Activated CD4-positive, alpha-beta memory T cell treated with anti-CD3 and anti-CD28 coated beads, Interleukin-2, amount 10 ng/mL, durations not matched to agents 7 days and 5 days (primary cell): Measurements from ENCODE around the gene AMPD2. TPM values are rescaled to one million over a fixed set of nuclear protein-coding genes. Genes with fewer than 3 reads are reported as not detected.

ENCODE experiments used
- CTCF ChIA-PET: fragments of 350-600 bp; sonication (Branson Sonifier 250); formaldehyde crosslinking; loops from one replicate; lab custom pipeline; 2021; ENCODE audit warnings: antibody characterized with exemption, inconsistent platforms; lab: Charles Lee
- POLR2A ChIA-PET: fragments of 350-600 bp; sonication (Branson Sonifier 250); formaldehyde crosslinking; loops from one replicate; lab custom pipeline; 2021; ENCODE audit warnings: antibody characterized with exemption; lab: Charles Lee
- DNase-seq: peaks from one replicate; pipeline ENCODE4 v3.0.0-alpha.2; 2020
- H3K27ac Mint-ChIP-seq: one replicate; pipeline ENCODE4 v1.8.0; 2021; ENCODE audit warnings: mild to moderate bottlenecking, mixed read lengths
- H3K27me3 Mint-ChIP-seq: one replicate; pipeline ENCODE4 v1.8.0; 2021; ENCODE audit warnings: mixed read lengths
- H3K36me3 Mint-ChIP-seq: one replicate; pipeline ENCODE4 v1.8.0; 2021; ENCODE audit warnings: low read depth, mixed read lengths
- H3K4me1 Mint-ChIP-seq: one replicate; pipeline ENCODE4 v1.8.0; 2021; ENCODE audit warnings: mixed read lengths
- H3K4me3 Mint-ChIP-seq: one replicate; pipeline ENCODE4 v1.8.0; 2021; ENCODE audit warnings: mild to moderate bottlenecking, mixed read lengths
- H3K9me3 Mint-ChIP-seq: one replicate; pipeline ENCODE4 v1.8.0; 2021; ENCODE audit warnings: mixed read lengths
- total RNA-seq, 2 experiments: library from RNA; stranded (reverse); gene quantifications; one replicate each; pipeline ENCODE4 v1.2.3, GENCODE V29; 2021

AMPD2 gene
- total RNA-seq, 2 experiments from 2014 or later, result 110 to 122 TPM

DNA sequence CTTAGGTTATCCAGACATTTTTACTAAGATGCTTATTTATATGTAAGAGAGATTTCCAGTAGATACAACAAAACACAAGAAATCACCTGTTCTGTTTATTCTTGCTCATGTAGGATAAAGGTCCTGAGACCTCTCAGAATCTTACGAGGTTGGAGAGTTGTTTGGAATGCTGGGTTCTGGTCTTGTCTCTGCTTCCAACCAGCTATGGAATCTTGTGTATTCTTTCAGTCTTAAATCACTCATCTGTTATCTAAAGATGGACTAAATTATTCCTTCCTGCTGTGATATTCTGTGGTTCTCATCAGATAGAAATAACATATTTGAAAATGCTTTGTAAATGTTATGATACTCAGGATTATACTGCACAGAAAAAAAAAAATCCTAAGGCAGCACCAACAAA is 21.5 kb upstream of the AMPD2 start:
- Mint-ChIP-seq H3K36me3 (peaks cover 47% of the 10 kb centered on the region), H3K27ac (no peak overlapping the region), H3K27me3 (no peaks in the 10 kb centered on the region), H3K4me3 (no peak overlapping the region), H3K9me3 (no peaks in the 10 kb centered on the region), H3K4me1 (peaks cover 2% of the 10 kb centered on the region)
- POLR2A ChIA-PET, result no interaction called here
- no peak for DNase-seq
- CTCF ChIA-PET, result interaction anchor here (1.6 to 2.3 kb wide), 2 partner anchors 41 to 52 kb away, joined by 4 to 6 read pairs; no protein-coding TSS in a partner anchor

DNA sequence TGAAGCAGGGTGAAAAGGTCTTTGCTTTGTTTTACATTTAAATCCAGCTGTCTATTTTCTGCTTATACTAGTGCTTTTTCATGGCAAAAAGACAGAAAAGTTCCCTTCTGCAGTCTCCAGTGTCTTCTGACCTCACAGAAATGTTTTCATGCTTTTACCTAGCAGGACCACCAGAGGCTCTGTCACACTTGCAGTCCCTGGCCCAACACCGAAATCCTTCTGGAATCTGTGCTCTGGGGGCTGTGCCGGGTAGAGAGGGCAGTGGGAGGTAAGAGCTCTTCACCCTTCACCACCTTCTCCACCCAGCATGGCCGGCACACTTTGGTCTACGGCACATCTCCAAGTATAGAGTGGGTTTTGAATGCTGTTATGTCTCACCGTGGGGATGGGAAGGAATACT is 21.0 kb upstream of the AMPD2 start:
- Mint-ChIP-seq H3K36me3 (peaks cover 44% of the 10 kb centered on the region), H3K27me3 (no peaks in the 10 kb centered on the region), H3K4me1 (peaks cover 2% of the 10 kb centered on the region), H3K9me3 (no peaks in the 10 kb centered on the region), H3K4me3 (no peak overlapping the region), H3K27ac (no peak overlapping the region)
- no peak for DNase-seq
- ChIA-PET CTCF (interaction anchor here (2.2 to 2.3 kb wide), 2 partner anchors 18 to 52 kb away, joined by 6 read pairs; no protein-coding TSS in a partner anchor), POLR2A (no interaction called here)

- Mint-ChIP-seq H3K27me3 (no peaks in the 10 kb centered on the region), H3K9me3 (no peaks in the 10 kb centered on the region), H3K4me3 (no peak overlapping the region), H3K27ac (no peak overlapping the region), H3K36me3 (peaks cover 19% of the 10 kb centered on the region), H3K4me1 (no peaks in the 10 kb centered on the region)
- ChIA-PET CTCF (interaction anchor here (1.1 kb wide), 1 partner anchor 70 kb away, joined by 5 read pairs; no protein-coding TSS in a partner anchor), POLR2A (no interaction called here)
- no peak for DNase-seq
Measured at GRCh38 chr1:109603229-109603628, 16.4 kb upstream of the AMPD2 start.

GRCh38 chr1:109605381-109605780 is 14.3 kb upstream of the AMPD2 start:
- CTCF ChIA-PET, result interaction anchor here (1.2 kb wide), 1 partner anchor 35 kb away, joined by 5 read pairs; no protein-coding TSS in a partner anchor
- H3K4me1 Mint-ChIP-seq, result no peaks in the 10 kb centered on the region

GRCh38 chr1:109609881-109610280 is 9.8 kb upstream of the AMPD2 start:
- Mint-ChIP-seq H3K27me3 (no peaks in the 10 kb centered on the region), H3K4me1 (no peaks in the 10 kb centered on the region), H3K27ac (no peak overlapping the region), H3K36me3 (no peaks in the 10 kb centered on the region), H3K4me3 (no peak overlapping the region), H3K9me3 (no peaks in the 10 kb centered on the region)
- no peak for DNase-seq
- CTCF ChIA-PET, result interaction anchor here (0.6 to 2.1 kb wide), 3 partner anchors 30 to 208 kb away, joined by 3 to 13 read pairs (median 3); no protein-coding TSS in a partner anchor
- POLR2A ChIA-PET, result interaction anchor here (1.0 to 2.2 kb wide), 3 partner anchors 9 to 10 kb away, joined by 3 to 6 read pairs (median 3); partner anchors contain the start of gene GNAT2

More at GRCh38 chr1:109605381-109605780, 14.3 kb upstream of the AMPD2 start:
- Mint-ChIP-seq H3K36me3 (peaks cover 7% of the 10 kb centered on the region), H3K9me3 (no peaks in the 10 kb centered on the region), H3K4me3 (no peak overlapping the region), H3K27me3 (no peaks in the 10 kb centered on the region), H3K27ac (no peak overlapping the region)
- no peak for DNase-seq
- POLR2A ChIA-PET, result interaction anchor here (1.0 to 1.9 kb wide), 4 partner anchors 9 to 59 kb away, joined by 4 to 9 read pairs (median 4); partner anchors contain the start of gene GNAI3

DNA sequence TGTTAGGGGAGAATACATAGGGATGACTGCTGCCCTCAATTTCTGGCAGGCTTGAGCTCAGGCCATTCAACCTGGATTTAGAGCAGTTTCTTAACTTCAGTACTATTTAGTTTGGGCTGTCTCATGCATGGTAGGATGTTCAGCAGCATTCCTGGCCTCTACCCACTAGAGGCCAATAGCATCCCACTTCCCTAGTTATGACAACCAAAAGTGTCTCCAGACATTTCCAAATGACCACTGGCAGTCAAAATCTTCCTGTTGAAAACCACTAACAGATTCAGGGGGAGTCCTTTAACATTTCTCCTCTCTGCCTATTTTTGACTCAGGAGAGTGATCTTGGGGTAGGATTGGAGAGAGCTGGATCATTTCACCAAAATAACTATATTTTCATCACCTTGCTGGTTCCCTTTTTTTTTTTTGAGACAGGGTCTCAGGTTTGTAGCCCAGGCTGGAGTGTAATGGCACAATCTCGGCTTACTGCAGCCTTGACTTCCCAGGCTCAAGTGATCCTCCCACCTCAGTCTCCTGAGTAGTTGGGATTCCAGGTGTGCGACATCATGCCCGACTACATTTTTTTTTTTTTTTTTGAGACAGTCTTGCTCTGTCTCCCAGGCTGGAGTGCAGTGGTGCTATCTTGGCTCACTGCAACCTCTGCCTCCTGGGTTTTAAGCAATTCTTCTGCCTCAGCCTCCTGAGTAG is 8.9 kb upstream of the AMPD2 start:
- ChIA-PET POLR2A (interaction anchor here (4.1 kb wide), 1 partner anchor 62 kb away, joined by 22 read pairs; the partner anchor contains the start of gene GNAI3), CTCF (interaction anchor here (0.6 to 3.1 kb wide), 2 partner anchors 29 to 209 kb away, joined by 3 to 15 read pairs; no protein-coding TSS in a partner anchor)
- peaks cover 2% of the 10 kb centered on the region for H3K4me1 Mint-ChIP-seq

DNA sequence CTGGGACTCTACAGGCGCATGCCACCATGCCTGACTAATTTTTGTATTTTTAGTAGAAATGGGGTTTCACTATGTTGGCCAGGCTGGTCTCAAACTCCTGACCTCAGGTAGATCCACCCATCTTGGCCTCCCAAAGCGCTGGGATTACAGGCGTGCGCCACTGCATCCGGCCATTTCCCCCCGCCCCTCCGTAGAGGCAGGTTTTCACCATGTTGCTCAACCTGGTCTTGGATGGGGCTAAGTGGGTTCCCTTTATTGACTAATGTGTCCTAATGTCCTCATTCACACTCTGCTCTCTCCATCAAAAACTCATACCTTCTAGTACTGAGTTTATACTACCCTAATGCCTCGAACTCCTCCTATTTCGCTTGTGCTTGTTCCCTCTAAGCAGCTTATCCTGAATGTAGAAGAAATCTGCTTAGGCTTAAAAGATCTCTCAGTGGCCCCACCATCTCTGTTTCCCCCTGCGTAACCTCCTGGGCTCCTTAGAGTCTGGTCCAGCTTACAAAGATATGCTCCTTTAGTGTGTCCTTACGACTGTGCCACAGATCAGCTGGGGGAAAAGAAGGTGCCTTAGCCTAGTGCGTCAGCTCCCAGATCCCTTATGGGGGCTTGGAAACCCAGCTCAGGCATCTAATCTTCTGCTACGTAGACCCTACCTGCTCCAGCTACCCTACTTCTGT is 8.2 kb upstream of the AMPD2 start:
- H3K4me1 Mint-ChIP-seq, result peaks cover 9% of the 10 kb centered on the region
- CTCF ChIA-PET, result interaction anchor here (1.0 to 3.1 kb wide), 3 partner anchors 11 to 29 kb away, joined by 3 to 15 read pairs (median 4); no protein-coding TSS in a partner anchor
- POLR2A ChIA-PET, result interaction anchor here (1.4 to 4.1 kb wide), 2 partner anchors 12 to 63 kb away, joined by 4 to 22 read pairs; partner anchors contain the start of gene GNAI3
- no peak overlapping the region for H3K27ac Mint-ChIP-seq
- no peak for DNase-seq
- no peak overlapping the region for H3K4me3 Mint-ChIP-seq
- H3K27me3 Mint-ChIP-seq, result no peaks in the 10 kb centered on the region
- H3K9me3 Mint-ChIP-seq, result no peaks in the 10 kb centered on the region
- no peaks in the 10 kb centered on the region for H3K36me3 Mint-ChIP-seq

More for the DNA sequence above, 8.9 kb upstream of the AMPD2 start:
- no peaks in the 10 kb centered on the region for H3K36me3 Mint-ChIP-seq
- DNase-seq, result no peak
- H3K27ac Mint-ChIP-seq, result no peak overlapping the region
- no peaks in the 10 kb centered on the region for H3K9me3 Mint-ChIP-seq
- no peaks in the 10 kb centered on the region for H3K27me3 Mint-ChIP-seq
- no peak overlapping the region for H3K4me3 Mint-ChIP-seq

- Mint-ChIP-seq H3K27ac (no peak overlapping the region), H3K9me3 (no peaks in the 10 kb centered on the region), H3K36me3 (no peaks in the 10 kb centered on the region), H3K4me1 (peaks cover 27% of the 10 kb centered on the region), H3K27me3 (no peaks in the 10 kb centered on the region), H3K4me3 (no peak overlapping the region)
- POLR2A ChIA-PET, result interaction anchor here (1.1 to 4.1 kb wide), 6 partner anchors 8 to 67 kb away, joined by 3 to 22 read pairs (median 4); partner anchors contain the start of gene GNAI3
- no peak for DNase-seq
- CTCF ChIA-PET, result interaction anchor here (0.6 to 3.1 kb wide), 5 partner anchors 26 to 120 kb away, joined by 3 to 15 read pairs (median 4); partner anchors contain the start of genes CYB561D1 and GNAI3
Measured at GRCh38 chr1:109613361-109614147, 6.1 kb upstream of the AMPD2 start.

DNA sequence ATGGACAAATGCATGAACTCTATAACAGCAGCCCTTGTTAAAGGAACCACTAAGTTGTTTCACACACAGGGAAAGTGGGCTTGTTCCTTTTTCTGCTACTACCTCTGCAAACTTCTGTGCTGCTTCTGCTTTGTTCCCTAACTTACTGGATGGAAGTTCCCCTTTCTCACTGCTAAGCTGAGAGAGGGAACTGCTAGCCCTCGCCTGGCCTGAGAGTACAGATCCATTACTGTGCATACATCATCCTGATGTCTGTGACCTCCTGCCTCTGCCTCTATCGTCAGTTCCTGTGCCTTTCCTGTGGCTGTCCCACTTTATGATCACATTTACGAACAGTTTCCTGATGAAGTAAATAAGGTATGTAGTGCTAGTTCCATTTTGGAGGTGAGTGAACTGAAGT is 3.8 kb upstream of the AMPD2 start:
- Mint-ChIP-seq H3K36me3 (peaks cover 2% of the 10 kb centered on the region), H3K27me3 (no peaks in the 10 kb centered on the region), H3K4me3 (no peak overlapping the region), H3K4me1 (peaks cover 38% of the 10 kb centered on the region), H3K27ac (peak overlapping the region; percentile 44), H3K9me3 (no peaks in the 10 kb centered on the region)
- peak; percentile 19 for DNase-seq
- ChIA-PET CTCF (interaction anchor here (0.7 to 2.2 kb wide), 2 partner anchors 15 to 24 kb away, joined by 3 to 10 read pairs; no protein-coding TSS in a partner anchor), POLR2A (interaction anchor here (0.7 to 1.4 kb wide), 3 partner anchors 11 to 70 kb away, joined by 3 to 4 read pairs (median 4); partner anchors contain the start of gene GNAI3)

DNA sequence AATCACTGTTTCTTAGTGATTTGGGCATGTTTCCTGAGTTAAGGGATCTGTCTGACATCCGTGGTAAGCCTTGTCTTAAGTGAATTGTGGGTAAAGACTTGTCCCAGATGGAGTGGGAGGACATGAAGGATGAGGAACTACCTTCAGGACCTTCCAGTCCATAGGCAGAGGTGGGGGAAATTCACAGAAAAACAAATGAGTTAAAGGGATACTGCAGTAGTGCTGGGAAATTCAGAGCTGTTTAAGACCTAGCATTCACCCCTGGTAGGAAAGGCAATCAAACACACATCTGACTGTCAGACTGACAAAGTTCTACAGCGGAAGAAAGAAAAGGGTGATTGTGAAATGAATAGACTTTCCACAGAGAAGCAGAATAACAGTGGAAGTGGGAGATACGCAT is 3.2 kb upstream of the AMPD2 start:
- Mint-ChIP-seq H3K9me3 (no peaks in the 10 kb centered on the region), H3K4me1 (peaks cover 39% of the 10 kb centered on the region), H3K27ac (peak overlapping the region; percentile 9), H3K4me3 (no peak overlapping the region), H3K27me3 (no peaks in the 10 kb centered on the region), H3K36me3 (peaks cover 2% of the 10 kb centered on the region)
- CTCF ChIA-PET, result interaction anchor here (0.5 to 2.2 kb wide), 7 partner anchors 14 to 887 kb away, joined by 3 to 10 read pairs (median 3); no protein-coding TSS in a partner anchor
- DNase-seq, result no peak
- POLR2A ChIA-PET, result interaction anchor here (0.7 to 1.8 kb wide), 6 partner anchors 11 to 190 kb away, joined by 3 to 16 read pairs (median 4); partner anchors contain the start of genes GNAI3 and PSMA5

- H3K4me3 Mint-ChIP-seq, result no peak overlapping the region
- H3K27me3 Mint-ChIP-seq, result no peaks in the 10 kb centered on the region
- peak; percentile 23 for DNase-seq
- ChIA-PET CTCF (interaction anchor here (1.0 to 2.2 kb wide), 4 partner anchors 17 to 72 kb away, joined by 3 to 10 read pairs (median 6); no protein-coding TSS in a partner anchor), POLR2A (interaction anchor here (1.0 to 1.8 kb wide), 5 partner anchors 12 to 191 kb away, joined by 3 to 16 read pairs (median 5); partner anchors contain the start of genes GNAI3 and PSMA5)
- H3K27ac Mint-ChIP-seq, result peak overlapping the region; percentile 53
- H3K4me1 Mint-ChIP-seq, result peaks cover 48% of the 10 kb centered on the region
- peaks cover 5% of the 10 kb centered on the region for H3K36me3 Mint-ChIP-seq
- H3K9me3 Mint-ChIP-seq, result no peaks in the 10 kb centered on the region
Measured at GRCh38 chr1:109617291-109617801, 2.3 kb upstream of the AMPD2 start.
